GM20000 (cell line): ENCODE data around the gene CTNNA2.

Source experiments
- DNase-seq: peaks from one replicate; pipeline ENCODE4 v3.0.0; 2012; ENCODE audit warnings: low spot score
- TF ChIP-seq, protein P1 (sequence below): IDR thresholded peaks from 2 replicates; pipeline ENCODE4 v1.5.1; 2012; ENCODE audit warnings: mild to moderate bottlenecking, control low read depth; ENCODE audit errors: extremely low read depth, missing control alignments

The CTNNA2 gene

GRCh38 chr2:80560326-80560725, 1047.5 kb downstream of the CTNNA2 start:
- DNase-seq: no peak
- TF ChIP-seq, protein P1, sequence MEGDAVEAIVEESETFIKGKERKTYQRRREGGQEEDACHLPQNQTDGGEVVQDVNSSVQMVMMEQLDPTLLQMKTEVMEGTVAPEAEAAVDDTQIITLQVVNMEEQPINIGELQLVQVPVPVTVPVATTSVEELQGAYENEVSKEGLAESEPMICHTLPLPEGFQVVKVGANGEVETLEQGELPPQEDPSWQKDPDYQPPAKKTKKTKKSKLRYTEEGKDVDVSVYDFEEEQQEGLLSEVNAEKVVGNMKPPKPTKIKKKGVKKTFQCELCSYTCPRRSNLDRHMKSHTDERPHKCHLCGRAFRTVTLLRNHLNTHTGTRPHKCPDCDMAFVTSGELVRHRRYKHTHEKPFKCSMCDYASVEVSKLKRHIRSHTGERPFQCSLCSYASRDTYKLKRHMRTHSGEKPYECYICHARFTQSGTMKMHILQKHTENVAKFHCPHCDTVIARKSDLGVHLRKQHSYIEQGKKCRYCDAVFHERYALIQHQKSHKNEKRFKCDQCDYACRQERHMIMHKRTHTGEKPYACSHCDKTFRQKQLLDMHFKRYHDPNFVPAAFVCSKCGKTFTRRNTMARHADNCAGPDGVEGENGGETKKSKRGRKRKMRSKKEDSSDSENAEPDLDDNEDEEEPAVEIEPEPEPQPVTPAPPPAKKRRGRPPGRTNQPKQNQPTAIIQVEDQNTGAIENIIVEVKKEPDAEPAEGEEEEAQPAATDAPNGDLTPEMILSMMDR: no peak

DNA sequence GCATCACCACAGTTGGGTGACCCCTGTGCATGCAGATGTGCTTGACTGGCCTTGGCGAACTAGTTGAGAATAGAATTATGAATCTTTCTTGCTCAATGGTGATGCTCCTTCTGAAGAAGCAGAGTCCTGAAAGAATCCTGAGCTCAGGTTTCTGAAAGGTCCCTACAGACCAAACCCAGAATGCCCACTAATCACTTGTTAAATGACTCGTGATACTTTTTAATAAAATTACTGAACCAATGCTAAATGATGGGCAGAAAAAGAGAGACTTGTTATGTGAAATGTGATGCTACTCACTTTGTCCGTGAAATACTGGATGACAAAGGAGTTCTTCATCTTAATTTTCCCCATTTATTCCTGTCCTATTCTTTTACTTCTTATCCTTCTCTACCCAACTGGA, 1055.2 kb downstream of the CTNNA2 start:
- TF ChIP-seq, protein P1: no peak
- DNase-seq: no peak

DNA sequence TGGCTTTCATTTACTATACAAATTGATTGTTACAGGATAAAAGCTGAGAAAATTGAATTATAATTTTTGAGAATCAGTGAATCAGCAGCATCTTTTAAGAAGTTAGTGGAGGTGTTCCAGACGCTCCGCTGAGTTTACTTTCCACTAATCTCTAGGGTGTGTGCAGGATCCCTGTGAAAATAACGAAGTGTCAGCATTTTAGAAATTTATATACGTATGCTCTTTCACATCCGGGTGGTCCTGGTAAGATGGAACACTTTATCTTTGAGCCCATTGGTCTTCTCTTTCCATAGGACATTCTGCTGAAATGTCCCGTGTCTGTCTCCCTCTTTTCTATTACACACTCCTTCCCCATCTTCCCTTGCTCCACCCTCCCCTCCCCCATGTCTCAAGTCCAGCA, 1060.3 kb downstream of the CTNNA2 start:
- TF ChIP-seq, protein P1: no peak
- no peak for DNase-seq

- TF ChIP-seq, protein P1: no peak
- DNase-seq: no peak
These were observed 1061.1 kb downstream of the CTNNA2 start for GRCh38 chr2:80573950-80574349.

GRCh38 chr2:80579756-80580155, 1066.9 kb downstream of the CTNNA2 start:
- TF ChIP-seq, protein P1: no peak
- DNase-seq: no peak

DNA sequence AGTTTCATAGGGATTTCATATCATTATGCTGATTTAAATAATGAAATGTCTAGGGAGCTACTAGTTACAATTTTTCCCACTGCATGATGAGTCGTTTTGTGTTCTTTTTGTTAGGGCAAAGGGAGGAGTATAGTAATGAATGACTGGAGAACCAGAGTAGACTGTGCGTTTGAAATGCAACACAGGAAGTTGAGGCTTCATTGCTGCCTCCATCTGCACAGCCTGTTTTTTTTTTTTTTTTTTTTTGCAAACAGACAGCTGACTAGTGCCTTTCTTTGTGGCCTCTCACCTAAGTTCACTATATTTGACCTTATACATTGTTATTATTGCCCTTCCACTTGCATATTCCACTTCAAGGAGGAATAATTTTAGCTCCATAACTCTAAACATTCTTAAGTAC, 1078.4 kb downstream of the CTNNA2 start:
- no peak for DNase-seq
- TF ChIP-seq, protein P1: no peak

- DNase-seq: no peak
- TF ChIP-seq, protein P1: no peak
These were observed 1079.3 kb downstream of the CTNNA2 start for GRCh38 chr2:80592106-80592505.
